ENCODE results near the gene MRPL37.

DNA sequence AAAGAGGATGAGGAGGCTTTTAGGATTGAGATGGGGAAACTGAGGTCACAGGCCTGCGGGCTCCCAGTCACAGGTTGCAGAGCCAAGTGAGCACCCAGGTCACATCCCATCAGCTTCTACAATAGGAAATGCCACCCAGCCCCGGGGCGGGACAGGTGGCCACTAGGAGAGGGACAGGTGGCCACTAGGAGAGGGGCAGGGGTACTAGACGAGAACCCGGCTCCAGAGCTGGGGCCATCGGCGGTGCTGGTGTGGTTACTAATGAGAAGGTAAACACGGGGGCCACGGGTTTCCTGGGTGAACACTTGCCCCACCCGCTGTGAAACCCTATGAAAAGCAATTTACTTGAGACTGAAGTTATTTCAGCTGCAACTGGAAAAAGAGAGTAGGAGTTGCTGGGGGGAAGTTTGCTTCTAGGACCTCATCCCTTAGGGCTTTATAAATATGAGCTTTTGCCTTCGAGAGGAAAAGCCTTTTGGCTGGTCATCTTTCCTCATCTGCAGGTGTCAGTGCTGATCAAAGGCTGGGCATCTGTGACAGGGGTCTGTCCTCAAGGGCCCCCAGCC is 52.5 kb downstream of the MRPL37 start:
- TF ChIP-seq, protein P1, sequence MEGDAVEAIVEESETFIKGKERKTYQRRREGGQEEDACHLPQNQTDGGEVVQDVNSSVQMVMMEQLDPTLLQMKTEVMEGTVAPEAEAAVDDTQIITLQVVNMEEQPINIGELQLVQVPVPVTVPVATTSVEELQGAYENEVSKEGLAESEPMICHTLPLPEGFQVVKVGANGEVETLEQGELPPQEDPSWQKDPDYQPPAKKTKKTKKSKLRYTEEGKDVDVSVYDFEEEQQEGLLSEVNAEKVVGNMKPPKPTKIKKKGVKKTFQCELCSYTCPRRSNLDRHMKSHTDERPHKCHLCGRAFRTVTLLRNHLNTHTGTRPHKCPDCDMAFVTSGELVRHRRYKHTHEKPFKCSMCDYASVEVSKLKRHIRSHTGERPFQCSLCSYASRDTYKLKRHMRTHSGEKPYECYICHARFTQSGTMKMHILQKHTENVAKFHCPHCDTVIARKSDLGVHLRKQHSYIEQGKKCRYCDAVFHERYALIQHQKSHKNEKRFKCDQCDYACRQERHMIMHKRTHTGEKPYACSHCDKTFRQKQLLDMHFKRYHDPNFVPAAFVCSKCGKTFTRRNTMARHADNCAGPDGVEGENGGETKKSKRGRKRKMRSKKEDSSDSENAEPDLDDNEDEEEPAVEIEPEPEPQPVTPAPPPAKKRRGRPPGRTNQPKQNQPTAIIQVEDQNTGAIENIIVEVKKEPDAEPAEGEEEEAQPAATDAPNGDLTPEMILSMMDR (IDR thresholded peaks at IDR 0.05; ENCODE audit: borderline replicate concordance, extremely low read depth, low read length, poor library complexity, severe bottlenecking) = no peak
- no peak for TF ChIP-seq EZH2 (IDR thresholded peaks at IDR 0.05; ENCODE audit: borderline replicate concordance, low read depth, low read length, severe bottlenecking)
